Measurements from ENCODE around the gene PLOD3.
"Not testable (repeated sequence)": the region's sequence is repeated elsewhere in the genome, so short reads cannot be mapped to it uniquely, and the experiment has no call there.

The PLOD3 gene

GRCh38 chr7:101217388-101218235 is at the start of gene PLOD3, which contains the start of gene ZNHIT1:
Gene PLOD3, minus strand, starts transcription at chr7:101217581. Its CDS starts 307 bp downstream, at chr7:101217274.
Gene ZNHIT1, plus strand, starts transcription at chr7:101218165. Its CDS starts 31 bp downstream, at chr7:101218196.
- DNase-seq: peak; percentile 99

- DNase-seq: no peak
Measured at GRCh38 chr7:101265622-101266516, 48.5 kb upstream of the PLOD3 start.

- DNase-seq: not testable (repeated sequence)
Measured at GRCh38 chr7:101264102-101264706, 46.8 kb upstream of the PLOD3 start.

- DNase-seq: no peak
Measured at GRCh38 chr7:101258243-101258731, 40.9 kb upstream of the PLOD3 start.

GRCh38 chr7:101255796-101256195 is 38.4 kb upstream of the PLOD3 start:
- DNase-seq: no peak

- not testable (repeated sequence) for DNase-seq
Measured at GRCh38 chr7:101253199-101253598, 35.8 kb upstream of the PLOD3 start.

GRCh38 chr7:101251871-101252659 is 34.7 kb upstream of the PLOD3 start:
- peak; percentile 97 for DNase-seq

GRCh38 chr7:101250324-101250723 is 32.9 kb upstream of the PLOD3 start:
- DNase-seq: no peak

- no peak for DNase-seq
Measured at GRCh38 chr7:101248276-101248675, 30.9 kb upstream of the PLOD3 start.

GRCh38 chr7:101245147-101245668 is 27.8 kb upstream of the PLOD3 start:
- no peak for DNase-seq

GRCh38 chr7:101244375-101245146 is 27.2 kb upstream of the PLOD3 start, which contains the start of gene FIS1:
Gene FIS1, minus strand, starts transcription at chr7:101245081. Its CDS starts 77 bp downstream, at chr7:101245004.
- DNase-seq: peak; percentile 97

- DNase-seq: no peak
Measured at GRCh38 chr7:101243646-101244374, 26.4 kb upstream of the PLOD3 start.

- no peak for DNase-seq
Measured at GRCh38 chr7:101241443-101242349, 24.3 kb upstream of the PLOD3 start.

GRCh38 chr7:101241015-101241363 is 23.6 kb upstream of the PLOD3 start:
- no peak for DNase-seq

- DNase-seq: no peak
Measured at GRCh38 chr7:101240226-101241014, 23.0 kb upstream of the PLOD3 start.

- DNase-seq: no peak
Measured at GRCh38 chr7:101239951-101240220, 22.5 kb upstream of the PLOD3 start.

- DNase-seq: no peak
Measured at GRCh38 chr7:101239191-101239950, 22.0 kb upstream of the PLOD3 start.
